Left kidney (tissue), 2 donors: Measurements from ENCODE around the gene TRIM15. TPM values are rescaled to one million over a fixed set of nuclear protein-coding genes. Genes with fewer than 3 reads are reported as not detected.

ENCODE experiments used
- DNase-seq: peaks from one replicate; pipeline ENCODE4 v3.0.0-alpha.2; 2013
- polyA plus RNA-seq: library from polyadenylated mRNA; unstranded; fragments of 120-200 nt; gene quantifications from one replicate; pipeline ENCODE4 v1.2.1, GENCODE V29; 2013; ENCODE audit not compliant: insufficient read length

TRIM15 gene
- polyA plus RNA-seq, 1 donor = 0.08 TPM

DNA sequence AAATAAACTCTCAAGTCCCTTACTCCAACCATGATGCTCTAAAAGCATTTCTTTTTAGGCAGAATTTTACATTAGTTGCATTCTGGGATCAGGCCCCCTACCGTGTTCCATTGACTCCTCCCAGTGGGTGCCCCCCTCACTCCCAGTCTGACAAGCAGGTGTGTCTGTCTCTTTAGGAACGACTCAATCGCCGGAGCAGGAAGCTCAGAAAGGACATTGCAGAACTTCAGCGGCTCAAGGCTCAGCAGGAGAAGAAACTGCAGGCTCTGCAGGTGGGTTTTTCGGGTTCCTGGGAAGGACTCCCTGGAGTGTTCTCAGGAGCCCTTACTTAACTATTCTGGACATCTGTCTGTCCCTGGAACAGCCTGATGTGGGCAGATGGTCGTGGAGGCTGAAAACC, 17.5 kb upstream of the TRIM15 start:
- no peak for DNase-seq

DNA sequence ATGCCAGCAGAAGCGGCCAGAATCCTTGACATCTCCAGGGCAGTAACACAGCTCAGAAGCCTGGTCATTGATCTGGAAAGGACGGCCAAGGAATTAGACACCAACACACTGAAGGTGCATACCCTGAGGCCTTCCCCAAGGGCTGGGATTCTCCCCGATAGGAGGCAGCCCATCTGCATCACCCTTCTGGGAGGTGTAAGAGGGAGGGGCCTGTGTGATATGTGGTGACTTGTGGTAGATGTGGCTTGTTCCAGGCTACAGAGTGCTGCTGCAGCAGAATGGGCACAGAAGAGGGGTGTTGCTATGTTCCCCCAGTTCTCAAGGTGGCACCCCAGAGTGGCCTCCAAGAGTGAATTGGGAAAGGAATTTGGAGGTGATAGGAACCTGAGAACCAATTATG, 16.2 kb upstream of the TRIM15 start:
- no peak for DNase-seq

DNA sequence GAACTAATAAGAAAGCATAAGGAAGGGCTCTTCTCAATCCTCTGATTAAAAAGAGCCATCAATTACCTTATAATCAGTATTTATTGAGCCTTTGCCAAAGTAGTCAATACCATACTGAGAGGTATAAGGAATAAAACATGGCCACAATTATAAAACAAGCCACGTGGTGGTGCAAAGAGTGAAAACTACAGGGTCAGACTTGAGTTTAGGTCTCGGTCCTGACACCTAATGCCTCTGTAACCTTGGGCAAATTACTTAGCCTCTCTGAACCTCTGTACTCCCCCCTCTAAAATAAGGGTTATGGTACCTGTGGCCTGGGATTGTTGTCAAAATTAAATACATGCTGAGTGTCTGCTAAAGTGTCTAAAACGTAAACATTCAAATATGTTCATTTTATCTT, 14.1 kb upstream of the TRIM15 start:
- no peak for DNase-seq

DNA sequence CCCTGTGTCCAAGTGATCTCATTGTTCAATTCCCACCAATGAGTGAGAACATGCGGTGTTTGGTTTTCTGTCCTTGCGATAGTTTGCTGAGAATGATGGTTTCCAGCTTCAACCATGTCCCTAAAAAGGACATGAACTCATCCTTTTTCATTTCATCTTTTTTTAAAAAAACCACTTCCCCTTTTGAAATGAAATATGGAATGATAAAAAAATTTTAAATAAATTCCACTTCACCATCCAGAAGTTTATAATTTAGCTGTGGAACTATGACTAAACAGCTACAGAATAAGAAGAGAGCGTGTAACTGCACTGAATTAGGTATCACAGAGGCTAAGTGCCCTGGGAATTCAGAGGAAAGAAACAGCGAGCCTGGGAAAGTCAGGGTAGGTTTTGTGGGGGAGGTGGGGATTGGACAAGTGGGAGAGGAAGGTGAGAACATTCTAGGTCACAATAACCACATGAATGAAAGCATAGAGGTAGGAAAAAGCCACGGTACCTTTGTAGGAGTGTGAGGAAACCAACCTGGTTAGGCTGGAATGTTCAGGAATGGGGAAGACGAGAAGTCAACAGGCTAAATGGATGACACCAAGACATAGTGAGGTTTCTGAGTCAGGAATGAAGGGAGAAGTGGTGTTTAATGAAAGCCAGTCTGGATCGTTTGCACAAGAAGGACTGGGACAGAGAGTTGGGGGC, 13.3 kb upstream of the TRIM15 start:
- no peak for DNase-seq

DNA sequence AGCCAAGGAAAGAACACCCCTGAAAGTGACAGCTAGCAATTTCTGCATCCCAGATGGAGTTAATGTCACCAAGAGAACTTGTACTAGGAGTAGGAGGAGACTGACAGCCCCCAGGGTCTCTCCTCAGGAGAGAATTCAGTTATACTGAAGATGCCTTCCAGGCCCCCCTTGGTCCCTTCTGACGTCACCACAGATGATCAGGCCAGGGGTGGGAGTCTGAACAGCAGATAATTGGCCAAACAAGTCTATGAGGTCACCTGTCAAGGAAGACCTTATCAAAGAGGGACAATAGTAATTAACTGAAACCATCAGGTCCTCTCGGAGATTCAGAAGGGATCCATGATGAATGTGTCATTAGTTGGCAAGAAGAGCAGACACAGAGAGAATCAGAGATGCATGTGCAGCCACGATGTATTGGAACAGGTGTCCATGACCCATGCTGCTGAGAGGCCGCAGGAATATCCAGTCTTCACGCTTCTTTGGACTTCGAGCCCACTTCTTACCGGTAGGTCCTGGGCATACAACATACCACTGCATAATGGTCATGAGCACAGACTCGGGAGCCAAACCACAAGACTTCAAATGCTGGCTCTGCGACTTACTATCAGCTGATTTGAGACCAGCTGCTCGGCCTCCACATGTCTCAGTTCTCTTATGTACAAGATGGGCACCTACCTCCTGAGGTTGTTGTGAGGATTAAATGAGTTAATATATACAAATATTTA, 12.5 kb upstream of the TRIM15 start:
- DNase-seq = no peak

DNA sequence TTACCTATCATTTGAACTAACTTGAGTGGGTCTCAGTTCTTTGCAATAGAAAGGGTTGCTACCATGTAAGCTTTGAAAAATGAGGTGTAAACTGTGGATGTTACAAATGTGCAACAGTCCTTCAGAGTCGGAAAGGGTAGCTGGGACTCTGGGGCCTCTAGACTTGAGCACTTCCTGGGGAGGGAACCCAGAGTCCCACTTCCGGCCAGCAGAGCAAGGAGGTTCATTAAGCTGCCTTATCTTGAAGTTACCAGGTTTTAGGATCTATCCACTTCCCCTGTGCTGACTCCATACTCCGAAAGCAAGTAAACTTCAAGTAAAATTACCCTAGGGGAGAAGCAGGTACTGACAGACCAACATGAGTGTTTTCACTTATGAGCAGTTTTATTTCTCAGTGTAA, 11.8 kb upstream of the TRIM15 start:
- no peak for DNase-seq

DNA sequence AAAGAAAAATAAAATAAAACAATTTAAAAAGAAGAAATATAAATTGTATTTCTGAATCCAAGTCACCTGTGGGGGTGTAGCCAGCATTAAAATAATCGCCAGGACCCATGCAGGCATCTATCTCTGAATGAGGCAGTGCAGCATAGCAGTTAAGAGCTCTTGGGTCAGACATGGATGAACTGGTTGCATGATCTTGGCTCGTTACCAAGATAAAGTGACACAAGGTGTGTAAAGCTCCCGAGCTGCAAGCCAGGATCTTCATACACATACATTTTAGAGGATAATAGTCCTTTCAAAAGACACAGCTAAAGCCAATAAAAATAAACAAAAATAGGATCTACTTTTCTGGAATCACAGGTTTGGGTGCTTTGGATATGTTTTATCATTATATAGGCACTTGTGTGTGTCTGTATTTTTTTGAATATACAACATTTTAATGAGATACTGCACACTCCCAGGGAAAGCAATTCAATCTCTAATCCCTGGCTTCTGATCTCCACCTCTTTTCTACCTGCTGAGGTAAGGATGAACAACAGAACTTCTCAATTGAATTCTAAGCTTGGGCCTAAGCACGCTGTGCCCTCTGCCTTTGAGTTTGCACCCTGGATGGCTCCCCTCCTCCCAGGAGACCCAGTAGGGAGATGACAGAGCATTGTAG, 11.2 kb upstream of the TRIM15 start:
- no peak for DNase-seq

DNA sequence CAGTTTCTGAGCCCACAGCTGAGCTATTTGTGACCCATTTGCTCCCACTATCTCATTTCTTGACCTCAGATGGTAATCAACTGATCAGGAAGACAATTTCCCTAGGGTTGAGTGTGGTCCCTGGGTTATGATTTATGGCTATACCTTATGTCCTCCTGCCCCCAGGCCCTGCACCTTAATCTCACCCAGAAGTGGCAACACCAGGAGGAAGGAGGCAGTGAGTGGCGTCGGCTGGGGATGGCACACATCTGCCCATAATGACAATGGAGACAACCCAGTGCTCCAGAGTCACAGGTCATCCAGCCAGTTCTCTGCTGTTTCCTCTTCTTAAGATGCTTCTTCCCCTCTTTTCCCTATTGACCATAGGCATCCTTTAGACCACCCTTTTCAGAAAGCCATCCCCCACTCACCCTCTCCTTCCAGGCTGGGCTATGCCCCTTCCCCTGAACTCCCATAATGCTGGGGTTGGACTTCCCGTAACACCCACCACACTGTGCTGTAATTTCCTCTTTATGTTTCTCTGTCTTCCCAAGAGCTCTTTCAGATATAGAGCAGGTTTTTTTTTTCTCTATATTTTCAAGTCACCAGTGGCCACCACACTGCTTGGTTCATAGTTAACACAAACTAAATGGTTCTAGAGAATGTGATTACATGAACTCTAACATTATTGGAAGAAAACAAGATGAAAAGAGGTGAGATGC, 10.3 kb upstream of the TRIM15 start:
- DNase-seq = no peak

DNA sequence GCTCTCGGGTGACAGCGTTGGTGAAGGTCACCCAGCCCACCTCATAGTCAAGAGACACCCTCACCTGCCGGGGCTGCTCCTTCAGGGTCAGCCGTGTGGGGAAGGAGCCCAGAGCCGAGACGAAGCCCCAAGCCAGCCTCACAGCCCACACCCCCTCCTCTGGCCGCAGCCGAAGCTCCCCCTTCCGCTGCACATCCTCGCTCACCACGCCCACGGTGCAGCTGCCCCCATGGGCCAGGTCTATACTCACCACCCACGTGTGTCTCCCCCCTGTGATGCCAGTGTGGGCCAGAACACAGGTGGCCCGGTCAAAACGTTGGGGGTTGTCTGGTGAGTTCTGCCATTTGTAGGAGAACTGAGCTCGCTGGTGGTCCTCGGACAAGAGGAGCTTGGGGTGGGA, 9.3 kb upstream of the TRIM15 start:
- DNase-seq = no peak

DNA sequence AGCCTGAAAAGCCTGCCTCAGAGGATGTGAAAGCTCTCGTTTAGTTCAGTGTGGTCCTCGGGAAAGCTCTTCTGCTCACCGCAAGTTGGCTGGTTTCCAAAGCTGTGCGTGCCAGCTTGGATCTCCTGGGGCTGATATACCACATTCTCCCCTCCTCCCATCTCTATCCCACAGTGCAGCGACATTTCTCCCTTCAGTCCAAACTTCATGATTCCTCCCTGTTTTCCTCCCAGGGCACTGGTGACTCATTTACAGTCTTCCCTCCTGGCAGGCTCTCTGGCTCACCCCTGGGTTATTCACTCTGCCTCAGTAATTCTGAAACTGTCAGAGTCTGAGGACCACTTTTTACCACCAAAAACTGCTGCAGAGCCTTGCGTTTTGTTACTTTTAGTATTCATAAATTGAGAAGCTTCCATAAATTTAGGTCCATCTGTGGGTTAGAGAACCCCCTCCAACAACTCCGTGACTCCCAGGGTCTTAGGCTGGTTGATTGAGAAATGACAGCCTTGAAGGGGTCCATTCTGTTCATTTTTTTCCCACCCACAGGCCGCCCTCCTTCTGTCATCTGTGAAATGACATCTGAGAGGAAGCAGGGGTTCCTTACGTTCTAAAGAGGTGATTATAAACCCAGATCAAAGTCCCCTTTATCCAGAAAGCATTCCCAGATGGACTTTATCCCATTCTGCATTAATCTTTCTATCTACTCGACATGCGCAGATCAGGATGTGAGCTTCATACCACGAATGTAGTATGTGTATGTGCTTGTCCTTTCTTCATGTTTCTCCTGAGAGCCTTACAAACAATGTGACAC, 8.4 kb upstream of the TRIM15 start:
- DNase-seq = no peak

DNA sequence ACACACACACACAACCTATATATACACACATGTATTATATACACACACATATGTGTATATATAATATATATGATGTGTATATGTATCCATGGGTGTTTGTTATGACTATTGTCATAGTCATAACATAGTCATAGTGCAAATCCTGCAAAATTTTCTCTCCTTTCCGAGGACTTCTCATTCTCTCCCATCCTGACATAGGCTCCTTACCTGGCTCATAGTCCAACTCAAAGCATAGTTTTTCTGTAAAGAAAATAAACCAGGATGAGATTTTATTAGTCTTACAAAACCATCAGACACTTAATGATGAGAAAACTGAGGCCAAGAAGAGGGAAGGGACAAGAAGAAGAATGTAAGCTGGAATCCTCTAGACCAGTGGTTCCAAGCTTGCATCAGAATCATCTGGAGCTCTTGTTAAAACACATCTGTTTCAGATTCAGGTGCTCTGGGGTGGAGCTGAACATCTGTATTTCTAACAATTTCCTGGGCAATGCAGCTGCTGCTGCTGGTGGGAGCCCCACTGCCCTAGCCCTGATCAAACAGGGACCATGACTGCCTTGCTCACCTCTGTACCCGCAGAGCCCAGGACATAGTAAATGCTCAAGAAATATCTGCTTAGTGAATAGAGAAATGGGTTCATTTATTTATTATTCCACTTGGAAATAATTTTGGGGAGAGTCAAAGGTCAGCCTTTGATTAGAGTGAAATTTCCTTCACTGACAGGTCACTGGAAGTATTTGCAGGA, 7.7 kb upstream of the TRIM15 start:
- DNase-seq = no peak

DNA sequence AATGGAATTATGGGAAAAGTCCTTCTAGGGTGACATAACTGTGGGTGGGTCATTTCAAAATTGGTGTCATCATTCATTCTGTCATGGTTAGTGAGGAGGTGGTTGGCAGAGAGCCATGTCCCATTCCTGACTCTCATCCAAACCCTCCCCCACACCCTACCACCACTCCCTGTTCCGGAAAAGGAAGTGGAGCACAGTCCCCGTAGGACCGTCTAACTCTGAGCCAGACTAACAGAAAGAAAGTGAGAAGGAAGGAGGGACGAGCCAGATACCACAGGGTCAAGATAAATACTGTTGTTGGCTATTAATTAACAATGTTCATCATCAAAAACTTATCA, 7.1 kb upstream of the TRIM15 start:
- DNase-seq = no peak

DNA sequence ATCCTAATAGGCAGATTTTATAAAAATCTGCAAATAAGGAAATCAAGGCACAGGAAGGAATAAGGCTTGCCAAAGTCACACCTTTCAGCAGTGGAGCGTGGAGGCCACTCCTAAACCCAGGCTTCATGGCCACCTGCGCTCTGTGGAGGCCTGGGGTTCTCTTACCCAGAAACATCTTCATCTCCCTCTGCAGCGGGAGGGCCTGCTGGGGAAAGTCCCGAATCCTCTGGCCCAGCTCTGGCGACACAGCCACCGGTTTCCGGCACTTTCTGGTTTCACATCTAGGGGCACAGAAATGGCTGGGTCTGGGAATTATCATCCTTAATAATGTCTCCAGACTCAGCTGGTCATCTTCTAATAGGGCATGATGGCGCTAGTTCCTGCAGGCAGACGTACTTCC, 6.6 kb upstream of the TRIM15 start:
- DNase-seq = no peak

DNA sequence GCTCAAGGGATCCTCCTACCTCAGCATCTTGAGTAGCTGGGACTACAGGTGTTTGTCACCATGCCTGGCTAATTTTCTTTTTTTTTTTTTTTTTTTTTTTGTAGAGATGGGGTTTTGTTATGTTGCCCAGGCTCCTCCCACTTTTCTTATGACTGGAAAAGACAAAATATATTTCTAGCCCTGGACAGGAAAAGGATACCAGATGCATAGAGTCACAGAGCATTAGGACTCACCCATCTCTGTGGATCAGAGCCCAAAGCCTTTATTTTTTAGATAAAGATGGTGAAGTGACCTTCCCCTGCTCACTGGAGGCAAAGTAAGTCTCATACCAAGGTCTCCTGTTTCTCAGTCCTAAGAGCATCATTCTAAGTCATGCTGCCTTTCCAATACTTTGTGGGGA, 5.8 kb upstream of the TRIM15 start:
- no peak for DNase-seq

DNA sequence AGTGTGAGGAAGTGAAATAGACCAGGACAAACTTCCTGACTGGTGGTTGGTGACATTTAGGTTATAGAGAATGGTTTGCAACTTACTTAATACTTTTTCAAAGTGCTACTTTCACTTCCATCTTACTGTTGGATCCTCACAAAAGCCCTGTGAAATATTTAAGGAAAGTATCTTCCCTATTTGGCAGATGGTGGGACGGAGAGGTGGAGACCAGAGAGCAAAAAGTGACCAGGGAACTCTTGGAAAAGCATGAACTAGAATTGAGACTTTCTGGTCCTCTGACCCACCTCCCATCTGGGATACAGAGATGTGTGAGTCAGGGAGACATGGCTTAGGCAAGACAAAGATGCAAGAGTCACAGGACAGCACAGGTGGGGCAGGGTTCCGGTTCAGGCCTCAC, 5.3 kb upstream of the TRIM15 start:
- DNase-seq = no peak

DNA sequence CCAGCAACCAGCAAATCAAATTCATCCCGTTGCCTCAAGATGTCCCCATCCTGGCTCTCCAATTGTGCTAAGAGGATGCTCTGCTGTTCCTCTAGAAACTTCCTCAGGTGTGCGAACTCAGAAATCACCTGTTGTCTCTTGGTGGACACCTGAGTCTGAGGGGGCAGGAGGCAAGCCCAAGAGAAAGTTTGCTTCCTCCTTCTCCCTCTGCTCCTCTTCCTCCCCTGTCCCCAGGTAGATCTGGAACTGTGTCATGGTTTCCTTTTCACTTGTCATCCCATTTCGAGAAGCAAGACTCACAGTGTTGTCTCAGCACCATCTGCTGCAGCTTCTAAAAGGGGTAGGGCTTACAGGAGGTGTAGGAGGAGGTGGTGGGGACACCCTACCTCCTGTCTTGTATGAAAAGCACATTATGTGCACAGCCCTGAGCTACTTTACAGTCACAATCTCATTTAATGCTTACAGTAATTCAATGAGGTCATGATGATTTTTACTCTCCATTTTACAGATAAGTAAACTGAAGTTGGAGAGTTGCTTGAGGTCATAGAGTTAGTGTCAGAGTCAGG, 4.8 kb upstream of the TRIM15 start:
- no peak for DNase-seq

DNA sequence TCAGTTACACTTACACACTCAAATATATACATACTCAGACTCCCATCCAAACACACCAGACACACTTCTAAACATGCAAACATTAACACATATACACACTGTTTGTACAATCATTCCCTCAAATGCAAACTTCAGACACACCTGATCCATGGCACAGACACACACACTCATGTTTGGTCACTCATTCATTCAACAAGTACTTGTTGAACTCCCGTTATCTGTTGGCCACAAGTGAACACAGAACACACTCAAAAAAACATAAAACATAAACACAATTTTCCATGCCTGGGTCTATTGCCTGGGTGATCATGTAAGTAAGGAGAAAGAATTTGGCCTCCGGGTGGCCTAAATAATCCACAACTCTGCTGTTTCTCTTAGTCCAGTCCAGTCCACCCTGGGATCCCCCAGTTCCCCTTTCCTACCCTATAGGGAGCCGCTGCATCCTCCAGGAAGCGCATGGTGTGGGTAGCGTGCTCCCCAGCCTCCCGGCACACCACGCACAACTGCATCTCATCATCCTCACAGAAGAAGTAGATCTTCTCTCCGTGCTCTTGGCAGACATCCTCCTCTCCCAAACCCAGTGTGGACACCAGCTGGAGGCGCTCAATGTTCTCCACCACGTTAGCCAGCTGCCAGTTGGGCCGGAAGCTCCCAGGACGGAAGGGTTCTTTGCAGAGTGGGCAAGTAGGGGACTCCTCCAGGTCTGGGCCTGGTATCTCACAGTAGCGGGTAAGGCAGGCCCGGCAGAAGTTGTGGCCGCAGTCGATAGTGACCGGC, 3.1 kb upstream of the TRIM15 start:
- no peak for DNase-seq

DNA sequence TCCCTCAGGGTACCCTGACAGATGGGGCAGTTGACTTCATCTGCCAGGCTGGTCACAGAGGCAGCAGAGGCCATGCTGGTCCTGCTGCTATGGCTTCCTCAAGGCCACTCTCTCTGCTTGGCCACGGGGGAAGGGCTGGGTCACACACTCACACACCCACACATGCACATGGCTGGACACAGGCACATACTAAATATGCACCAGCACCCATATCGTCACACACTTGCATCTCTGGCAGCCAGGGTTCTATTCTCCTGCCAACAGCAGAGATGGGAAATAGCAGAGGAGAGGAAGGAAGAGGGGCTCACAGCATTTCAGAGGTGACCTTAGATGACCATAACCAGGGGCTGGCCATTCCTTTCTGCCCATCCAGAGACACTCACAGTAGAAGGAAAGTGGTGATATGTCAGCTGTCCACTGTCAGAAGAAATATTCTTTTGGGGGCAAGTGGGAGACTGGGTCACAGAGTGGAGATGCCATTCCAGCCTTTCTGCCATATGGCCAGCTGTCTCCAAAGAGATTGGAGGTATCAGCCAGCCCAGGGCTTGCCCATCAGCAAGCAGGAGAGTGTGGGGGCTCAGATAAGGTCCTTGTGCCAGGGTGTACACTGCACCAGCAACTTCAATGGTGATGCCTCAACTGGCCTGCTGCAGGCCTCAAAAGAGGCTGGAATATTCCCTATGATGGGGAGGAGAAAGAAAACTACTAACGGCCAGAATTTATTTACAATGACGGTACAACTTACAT, 2.4 kb upstream of the TRIM15 start, which contains the start of gene TRIM10:
Gene TRIM10 (minus strand): TSS at position 427 of the 747 bp plus-strand sequence. CDS start 353 bp downstream, at position 74.
- no peak for DNase-seq
